Mesodermal cell (in vitro differentiated cells): Measurements from ENCODE around the gene HEPN1.
A peak's percentile ranks its signal among the peaks of the same experiment; 100 is the strongest.

Experiments
- H3K27ac ChIP-seq: 2 replicates; pipeline ENCODE4 v1.7.0; 2013; ENCODE audit warnings: mild to moderate bottlenecking, low read depth, low read length, moderate library complexity; ENCODE audit not compliant: severe bottlenecking
- H3K36me3 ChIP-seq: 2 replicates; pipeline ENCODE4 v1.7.1; 2013; ENCODE audit warnings: mild to moderate bottlenecking, low read length, moderate library complexity; ENCODE audit not compliant: control insufficient read depth, insufficient read depth
- H3K4me1 ChIP-seq: one replicate; pipeline ENCODE4 v1.7.1; 2013; ENCODE audit warnings: mild to moderate bottlenecking, low read length; ENCODE audit not compliant: insufficient read depth, control insufficient read depth, poor library complexity, severe bottlenecking
- H3K4me3 ChIP-seq: 2 replicates; pipeline ENCODE4 v1.7.0; 2013; ENCODE audit warnings: low read length, control low read depth, mild to moderate bottlenecking; ENCODE audit not compliant: insufficient read depth, poor library complexity, severe bottlenecking; ENCODE audit errors: extremely low read depth
- H3K9me3 ChIP-seq: 2 replicates; pipeline ENCODE4 v1.7.1; 2013; ENCODE audit warnings: mild to moderate bottlenecking, low read length, moderate library complexity; ENCODE audit not compliant: control insufficient read depth
- WGBS, 2 experiments: methylation state at CpG; one replicate each; pipeline ENCODE4 v1.1.5; 2013; ENCODE audit warnings: missing lambda C conversion rate in 2 of 2; ENCODE audit not compliant: insufficient coverage in 2 of 2; 5-methylcytosine and 5-hydroxymethylcytosine counted together

The HEPN1 gene

DNA sequence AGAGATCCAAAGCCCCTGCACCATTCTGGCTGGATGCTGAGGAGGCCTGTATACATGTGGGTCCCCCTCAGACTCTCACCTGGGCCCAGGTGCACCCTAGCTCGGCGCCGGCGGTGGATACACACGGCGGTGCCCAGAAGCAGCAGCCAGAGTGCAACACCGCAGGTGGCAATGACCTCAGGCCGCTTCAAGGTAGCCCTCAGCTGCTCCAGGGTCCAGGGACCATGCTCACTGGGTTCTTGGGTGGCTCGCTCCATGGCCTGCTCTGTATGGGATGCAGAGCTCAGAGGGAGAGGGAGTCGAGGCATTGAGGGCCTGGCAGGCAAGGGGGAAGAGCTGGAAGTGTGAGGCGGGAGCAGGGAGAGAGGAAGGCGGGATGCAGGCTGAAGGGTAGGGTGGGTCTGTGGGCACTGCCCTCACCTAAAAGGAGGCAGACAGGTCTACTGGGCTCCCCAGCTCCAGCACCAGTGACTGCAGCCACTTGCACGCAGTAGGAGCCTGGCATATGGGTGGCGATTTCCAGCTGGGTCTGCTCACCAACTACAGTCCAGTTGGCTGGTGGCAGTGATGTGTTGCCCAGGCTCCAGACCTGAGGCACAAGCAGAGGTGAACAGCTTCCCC, 25.2 kb upstream of the HEPN1 start:
- H3K4me1 ChIP-seq = peaks cover 23% of the 10 kb centered on the region
- H3K9me3 ChIP-seq = no peaks in the 10 kb centered on the region
- H3K36me3 ChIP-seq = no peaks in the 10 kb centered on the region
- H3K27ac ChIP-seq = no peak overlapping the region
- no peak overlapping the region for H3K4me3 ChIP-seq
- 88 to 93% methylated on average over 11 to 14 of the region's 14 CpGs for WGBS, 2 experiments

DNA sequence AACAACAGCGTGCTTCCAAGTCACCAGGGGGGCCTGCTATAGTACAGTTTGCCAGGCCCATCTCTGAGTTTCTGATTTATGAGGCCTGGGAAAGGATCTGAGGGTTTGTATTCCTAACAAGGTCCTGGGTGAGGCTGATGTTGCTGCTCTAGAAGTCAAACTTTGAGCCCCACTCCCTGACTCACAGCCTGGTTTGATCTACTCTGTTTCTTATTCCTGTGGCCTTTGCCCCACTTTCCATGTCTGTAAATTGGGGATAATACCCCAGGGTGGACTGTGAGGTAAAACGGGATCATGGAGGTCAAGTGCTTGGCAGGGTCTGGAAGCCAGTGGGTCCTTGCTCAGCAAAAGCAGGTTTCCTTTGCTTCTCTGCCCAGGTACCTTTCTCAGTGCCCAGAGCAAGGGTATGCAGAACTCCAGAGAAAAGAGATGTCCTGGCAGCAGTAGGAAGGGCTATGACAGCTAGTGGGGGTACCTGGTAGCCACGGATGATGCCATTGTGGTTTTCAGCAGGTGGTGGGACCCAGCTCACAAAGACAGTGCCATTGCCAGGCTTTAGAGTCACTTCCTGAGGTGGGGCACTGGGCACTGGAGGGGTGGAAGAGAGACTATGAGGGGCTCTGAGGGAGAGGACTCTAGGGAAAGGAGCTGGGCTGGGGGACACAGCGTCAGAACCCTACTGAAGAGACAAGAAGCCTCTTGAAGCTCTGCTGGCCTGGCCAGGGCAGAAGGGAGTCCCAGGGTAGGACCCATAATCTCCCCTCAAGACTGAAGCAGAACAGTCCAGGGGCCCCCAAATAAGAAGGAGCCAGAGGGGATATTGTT, 24.2 kb upstream of the HEPN1 start:
- 90 to 100% methylated on average over 3 of the region's 4 CpGs for WGBS, 2 experiments

DNA sequence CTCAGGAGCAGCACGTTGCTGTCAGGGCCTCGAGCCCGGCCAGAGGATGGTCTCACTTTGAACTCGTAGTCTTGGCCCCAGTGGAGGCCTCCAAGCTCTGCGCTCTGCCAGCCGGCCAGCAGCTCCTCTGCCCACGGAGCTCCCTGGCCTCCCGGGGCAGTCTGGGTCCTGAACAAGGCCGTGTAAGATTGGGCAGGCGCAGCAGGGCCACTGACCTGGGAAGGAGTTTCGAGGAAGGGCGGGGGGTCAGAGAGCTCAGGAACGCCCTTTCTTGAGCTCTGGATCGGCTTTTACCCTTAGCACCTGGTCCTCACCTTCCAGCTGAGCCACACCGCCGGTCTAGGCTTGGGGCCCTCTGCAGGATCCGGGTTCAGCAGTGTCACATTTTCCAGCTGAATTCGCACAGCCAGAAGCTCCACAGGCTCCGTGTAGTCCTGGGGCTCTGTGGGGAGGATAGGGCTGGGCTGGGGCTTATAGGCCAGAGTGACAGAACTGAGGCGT, 23.5 kb upstream of the HEPN1 start:
- WGBS, 2 experiments = 92% methylated on average over 19 of the region's 20 CpGs
- H3K4me3 ChIP-seq = no peak overlapping the region
- H3K4me1 ChIP-seq = peaks cover 37% of the 10 kb centered on the region
- no peak overlapping the region for H3K27ac ChIP-seq
- H3K9me3 ChIP-seq = no peaks in the 10 kb centered on the region
- no peaks in the 10 kb centered on the region for H3K36me3 ChIP-seq

More for the DNA sequence above, 24.2 kb upstream of the HEPN1 start:
- Histone ChIP-seq H3K4me3 (no peak overlapping the region), H3K36me3 (no peaks in the 10 kb centered on the region), H3K9me3 (no peaks in the 10 kb centered on the region), H3K27ac (no peak overlapping the region), H3K4me1 (peaks cover 30% of the 10 kb centered on the region)

DNA sequence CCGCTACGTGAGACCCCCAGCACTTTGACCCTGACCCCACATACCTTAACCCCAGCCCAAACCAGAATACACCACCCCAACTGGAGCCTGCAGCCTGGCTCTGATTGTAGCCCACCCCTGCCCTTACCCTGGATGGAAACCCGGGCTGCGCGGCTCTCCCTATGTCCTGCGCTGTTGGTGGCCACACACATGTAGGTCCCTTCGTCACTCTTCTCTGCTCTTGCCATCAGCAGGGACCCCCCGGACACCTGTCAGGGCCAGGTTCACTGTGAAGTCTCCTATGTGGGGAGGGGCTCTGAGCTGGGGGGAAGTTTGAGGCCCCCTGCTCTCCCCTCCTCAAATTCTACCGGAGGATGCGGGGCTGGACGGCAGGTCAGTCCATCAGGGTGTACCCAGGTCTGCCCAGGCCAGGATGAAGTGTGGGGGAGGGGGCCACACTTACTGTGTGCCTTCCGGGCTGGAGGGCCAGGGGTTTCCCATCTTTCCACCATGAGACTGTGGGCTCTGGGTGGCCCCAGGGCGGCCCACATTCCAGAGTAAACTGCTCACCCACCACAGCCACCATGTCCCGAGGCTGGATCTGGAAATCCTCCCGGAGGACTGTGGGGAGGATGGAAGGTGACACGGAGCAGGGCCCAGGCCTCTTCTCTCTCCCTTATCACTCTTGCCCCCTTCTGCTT, 22.8 kb upstream of the HEPN1 start:
- peaks cover 44% of the 10 kb centered on the region for H3K4me1 ChIP-seq
- H3K27ac ChIP-seq = no peak overlapping the region
- H3K9me3 ChIP-seq = no peaks in the 10 kb centered on the region
- no peaks in the 10 kb centered on the region for H3K36me3 ChIP-seq
- H3K4me3 ChIP-seq = no peak overlapping the region
- WGBS, 2 experiments = 87 to 94% methylated on average over 7 to 9 of the region's 16 CpGs

DNA sequence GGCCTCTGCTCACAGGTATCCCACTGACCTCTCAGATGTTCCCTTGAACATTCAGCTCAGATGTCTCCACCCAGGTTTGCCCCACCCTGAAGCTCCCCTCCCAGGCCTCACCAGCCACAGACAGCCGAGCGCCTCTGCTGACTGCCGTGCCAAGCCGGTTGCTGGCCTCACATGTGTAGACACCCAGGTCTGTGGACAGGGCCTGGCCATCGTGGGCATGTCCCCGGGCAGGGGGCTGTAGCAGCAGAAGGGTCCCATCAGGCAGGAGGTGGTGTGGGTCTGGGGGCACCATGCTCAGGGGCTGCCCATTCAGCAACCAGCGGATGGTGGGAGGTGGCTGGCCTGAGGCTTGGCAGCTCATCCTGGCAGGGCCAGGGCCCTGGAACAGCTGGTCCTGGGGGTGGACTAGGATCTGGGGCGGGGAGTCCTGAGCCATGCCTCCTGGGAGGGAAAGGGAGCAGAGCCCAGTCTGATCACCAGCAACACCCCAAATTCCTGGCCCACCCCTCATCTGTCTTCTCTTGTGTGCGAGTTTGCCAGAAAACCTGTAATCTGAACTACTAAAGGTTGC, 22.1 kb upstream of the HEPN1 start:
- WGBS, 2 experiments = 96 to 99% methylated on average over 7 to 8 of the region's 9 CpGs
- H3K4me3 ChIP-seq = peak overlapping the region; percentile 11

DNA sequence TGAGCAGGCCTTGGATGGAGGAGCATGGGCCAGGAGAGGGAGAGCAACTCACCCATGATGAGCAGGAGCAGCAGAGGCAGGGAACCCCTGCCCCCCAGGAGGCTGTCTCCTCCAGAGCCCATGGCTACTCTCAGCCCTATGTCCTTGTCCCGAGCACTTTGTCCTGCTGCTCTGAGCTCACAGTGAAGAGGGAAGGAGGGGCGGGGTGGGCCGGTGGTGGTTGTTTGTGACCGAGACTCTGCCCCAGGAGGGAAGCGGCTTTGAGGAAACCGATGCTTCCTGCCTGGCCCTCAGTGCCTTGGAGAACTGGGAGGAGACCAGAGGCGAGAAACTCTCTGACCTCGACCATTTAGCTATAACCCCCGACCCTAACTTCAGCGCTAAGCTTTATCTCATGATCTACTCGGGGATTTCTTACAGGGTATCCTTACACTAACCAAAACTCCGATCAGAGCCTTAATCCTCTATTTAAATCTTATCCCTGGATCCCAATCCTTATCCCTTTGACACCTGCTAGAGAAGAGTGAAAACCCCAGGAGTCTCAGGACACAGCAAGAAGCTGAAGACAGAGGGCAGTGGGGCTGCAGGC, 21.3 kb upstream of the HEPN1 start, which contains the start of gene ROBO4:
TSS of gene ROBO4 (minus strand) at position 192 of the 589 bp plus-strand sequence. CDS start at position 122, 70 bp downstream.
- peaks cover 45% of the 10 kb centered on the region for H3K4me1 ChIP-seq
- 66 to 68% methylated on average over 7 to 12 of the region's 12 CpGs for WGBS, 2 experiments
- no peaks in the 10 kb centered on the region for H3K36me3 ChIP-seq
- H3K4me3 ChIP-seq = peak within 1 kb of the TSS; percentile 11
- no peaks in the 10 kb centered on the region for H3K9me3 ChIP-seq
- H3K27ac ChIP-seq = peak within 1 kb of the TSS; percentile 82

More for the DNA sequence above, 22.1 kb upstream of the HEPN1 start:
- Histone ChIP-seq H3K36me3 (no peaks in the 10 kb centered on the region), H3K4me1 (peaks cover 45% of the 10 kb centered on the region), H3K27ac (no peak overlapping the region), H3K9me3 (no peaks in the 10 kb centered on the region)

DNA sequence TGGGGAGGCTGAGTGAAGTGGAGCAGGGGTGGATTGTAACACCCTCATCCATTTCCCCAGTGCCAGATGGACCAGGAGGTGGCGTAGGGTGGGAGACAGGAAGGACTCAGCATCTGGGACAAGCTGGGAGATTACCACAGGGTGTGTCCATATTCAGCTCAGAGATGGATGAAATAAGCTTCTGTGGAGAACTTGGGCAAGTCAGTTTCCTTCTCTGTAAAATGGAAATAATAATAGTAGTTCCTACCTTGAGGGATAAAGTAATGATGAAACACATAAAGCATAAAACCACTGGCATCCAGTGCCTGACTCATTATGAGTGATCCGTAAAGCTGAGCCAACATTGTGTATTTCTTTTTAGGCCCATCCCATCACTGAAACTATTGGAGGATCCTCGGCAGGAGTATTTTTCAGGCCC, 20.8 kb upstream of the HEPN1 start:
- Histone ChIP-seq H3K9me3 (no peaks in the 10 kb centered on the region), H3K4me1 (peaks cover 45% of the 10 kb centered on the region), H3K4me3 (no peak overlapping the region), H3K27ac (peak overlapping the region; percentile 82), H3K36me3 (no peaks in the 10 kb centered on the region)
- 92 to 100% methylated on average over 1 to 2 of the region's 3 CpGs for WGBS, 2 experiments

DNA sequence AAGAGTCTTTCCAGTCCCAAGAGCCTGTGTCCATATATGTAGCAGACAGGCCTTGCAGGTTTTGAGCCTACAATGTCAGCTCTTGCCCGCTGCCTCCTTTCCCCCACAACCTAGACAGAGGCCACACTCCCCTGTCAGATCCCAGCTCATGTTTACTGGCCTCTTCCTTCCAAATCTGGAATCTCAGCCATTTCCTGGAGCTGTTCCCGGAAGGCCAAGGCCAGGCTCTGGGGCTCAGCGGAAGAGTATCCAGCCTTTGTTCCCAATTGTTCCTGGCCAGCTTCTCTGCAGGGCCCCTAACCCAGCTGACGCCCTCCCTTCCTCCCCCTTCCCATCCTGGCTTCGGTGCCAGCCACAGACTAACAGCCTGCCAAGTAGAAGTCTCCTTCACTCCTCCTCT, 20.3 kb upstream of the HEPN1 start:
- Histone ChIP-seq H3K9me3 (no peaks in the 10 kb centered on the region), H3K36me3 (no peaks in the 10 kb centered on the region), H3K27ac (peak overlapping the region; percentile 82), H3K4me3 (no peak overlapping the region), H3K4me1 (peaks cover 45% of the 10 kb centered on the region)
- WGBS, 2 experiments = 57 to 63% methylated on average over 3 to 5 of the region's 5 CpGs

DNA sequence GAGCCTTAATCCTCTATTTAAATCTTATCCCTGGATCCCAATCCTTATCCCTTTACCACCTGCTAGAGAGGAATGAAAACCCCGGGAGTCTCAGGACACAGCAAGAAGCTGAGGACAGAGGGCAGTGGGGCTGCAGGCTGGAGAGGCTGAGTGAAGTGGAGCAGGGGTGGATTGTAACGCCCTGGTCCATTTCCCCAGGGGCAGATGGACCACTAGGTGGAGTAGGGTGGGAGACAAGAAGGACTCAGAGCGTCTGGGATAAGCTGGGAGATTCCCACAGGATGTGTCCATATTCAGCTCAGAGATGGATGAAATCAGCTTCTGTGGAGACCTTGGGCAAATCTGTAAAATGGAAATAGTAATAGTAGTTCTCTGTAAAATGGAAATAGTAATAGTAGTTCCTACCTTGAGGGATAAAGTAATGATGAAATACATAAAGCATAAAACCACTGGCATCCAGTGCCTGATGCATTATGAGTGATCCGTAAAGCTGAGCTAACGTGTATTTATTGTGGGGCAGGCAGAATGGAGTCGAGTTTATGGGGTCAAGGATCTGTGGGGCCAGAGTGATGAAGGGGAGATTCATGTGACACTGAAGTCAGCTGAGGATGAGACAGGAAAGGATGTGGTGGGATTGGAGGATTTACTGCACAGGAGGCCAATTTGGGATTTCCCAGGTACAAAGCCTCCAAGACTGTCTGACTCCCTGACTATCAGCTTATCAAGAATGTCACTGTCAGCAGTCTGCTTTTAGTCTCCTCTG, 19.5 kb upstream of the HEPN1 start:
- Histone ChIP-seq H3K27ac (peak overlapping the region; percentile 82), H3K4me3 (no peak overlapping the region), H3K4me1 (peaks cover 45% of the 10 kb centered on the region), H3K36me3 (no peaks in the 10 kb centered on the region), H3K9me3 (no peaks in the 10 kb centered on the region)
- 80 to 86% methylated on average over 5 to 6 of the region's 6 CpGs for WGBS, 2 experiments
